ENCODE measurements around the gene TTLL6. TPM values are rescaled to one million over a fixed set of nuclear protein-coding genes. Genes with fewer than 3 reads are reported as not detected.

The TTLL6 gene
- total and polyA plus RNA-seq, 9 of the 15 experiments (the other 6 are each of a cell fraction or from before 2014, with no cell fraction given): 0.05 TPM; not detected in 8

- ATAC-seq: no peak
- CTCF ChIA-PET (ENCODE audit: low intra/inter-chr PET ratio): interaction anchor here (0.6 kb wide), 1 partner anchor 302 kb away, joined by 3 read pairs; no protein-coding TSS in a partner anchor
These were observed 87.4 kb downstream of the TTLL6 start for GRCh38 chr17:48729335-48730239.

More at GRCh38 chr17:48729335-48730239, 87.4 kb downstream of the TTLL6 start:
- DNase-seq (ENCODE audit: extremely low read depth in 1 of 4, low spot score in 3 of 4) (no peak), FAIRE-seq (no peak)
- in situ Hi-C loops (cut with MboI) (no loop called here), intact Hi-C loops (cut with micrococcal nuclease) (no loop called here)
- Histone ChIP-seq H3K4me3 (no peak overlapping the region), H3K9me1 (ENCODE audit: control insufficient read depth, insufficient read depth, low read length) (no peaks in the 10 kb centered on the region), H3K79me2 (ENCODE audit: control insufficient read depth, insufficient read depth, low read length) (no peaks in the 10 kb centered on the region), H3K36me3 (ENCODE audit: control insufficient read depth, insufficient read depth, low read length) (no peaks in the 10 kb centered on the region), H3K27ac (ENCODE audit: extremely low read depth, low read depth, low read length) (no peak overlapping the region), H3K27me3 (ENCODE audit: control insufficient read depth in 2 of 2, insufficient read depth in 2 of 2, low read length in 2 of 2) (peaks cover 74 to 81% of the 10 kb centered on the region in 2 experiments), H3K9me3 (replicated peaks; ENCODE audit: control insufficient read depth, insufficient read depth, low read depth, low read length) (no peaks in the 10 kb centered on the region), H3K9ac (ENCODE audit: insufficient read depth in 1 of 2, low read depth in 2 of 2, low read length in 2 of 2) (no peak overlapping the region), H3K4me1 (replicated peaks in 1 of 2; ENCODE audit: control insufficient read depth in 2 of 2, insufficient read depth in 2 of 2, low read length in 2 of 2) (peaks cover 0 to 23% of the 10 kb centered on the region in 2 experiments; a peak in 2 of 5 replicates), H4K20me1 (replicated peaks; ENCODE audit: control insufficient read depth, insufficient read depth, low read length) (no peaks in the 10 kb centered on the region; the same call in none of the 2 replicates), H2AFZ (ENCODE audit: low read depth, low read length) (no peak overlapping the region), H3K4me2 (ENCODE audit: insufficient read depth, low read length) (no peak overlapping the region)
- POLR2A ChIA-PET: interaction anchor here (0.6 kb wide), 1 partner anchor 10 kb away, joined by 3 read pairs; no protein-coding TSS in a partner anchor
- WGBS (ENCODE audit: insufficient coverage, low coverage, missing lambda C conversion rate): 2% methylated on average over 18 of the region's 19 CpGs
- BruUV-seq (replicated peaks): no TSS peak
- TF ChIP-seq MAX (CRISPR knock-in tag; IDR thresholded peaks at IDR 0.05) (no peak), NFIC (IDR thresholded peaks at IDR 0.05) (peak; percentile 66), CBX3 (IDR thresholded peaks at IDR 0.05; ENCODE audit: borderline replicate concordance in 1 of 2, low read length in 2 of 2) (no peak), NR1H2 (CRISPR knock-in tag; IDR thresholded peaks at IDR 0.05) (no peak), POLR3A (IDR thresholded peaks at IDR 0.05; ENCODE audit: borderline replicate concordance, extremely low read depth, insufficient read depth, insufficient read length) (no peak)
